ENCODE data around the gene RPS6KL1. TPM values are rescaled to one million over a fixed set of nuclear protein-coding genes. Genes with fewer than 3 reads are reported as not detected.

RPS6KL1 gene
- total RNA-seq, 1 experiment from 2014 or later = 33.7 TPM

DNA sequence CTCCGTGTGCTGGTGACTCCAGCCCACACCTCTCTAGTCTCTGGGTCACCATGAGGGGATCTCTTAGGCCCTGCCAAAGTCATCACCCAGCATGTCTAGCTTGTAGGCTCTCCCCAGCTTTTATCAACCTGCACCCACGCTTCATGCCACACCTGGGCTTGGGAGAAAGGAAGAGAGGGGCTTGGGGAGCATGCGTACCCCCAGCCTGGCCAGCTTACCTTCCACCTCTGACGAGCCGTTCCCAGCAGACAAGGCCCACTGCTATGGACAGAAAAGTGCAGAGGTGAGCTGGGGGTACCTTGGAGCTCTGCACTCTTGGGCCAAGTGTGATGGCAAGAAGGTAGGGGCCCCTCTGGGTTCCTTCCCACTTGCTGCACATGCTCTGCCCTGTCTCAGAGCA lies 30.6 kb upstream of the RPS6KL1 start:
- in situ Hi-C loops (cut with HindIII; ENCODE audit: low sequenced_read_pairs) = no loop called here
- DNase-seq (ENCODE audit: low spot score) = no peak

DNA sequence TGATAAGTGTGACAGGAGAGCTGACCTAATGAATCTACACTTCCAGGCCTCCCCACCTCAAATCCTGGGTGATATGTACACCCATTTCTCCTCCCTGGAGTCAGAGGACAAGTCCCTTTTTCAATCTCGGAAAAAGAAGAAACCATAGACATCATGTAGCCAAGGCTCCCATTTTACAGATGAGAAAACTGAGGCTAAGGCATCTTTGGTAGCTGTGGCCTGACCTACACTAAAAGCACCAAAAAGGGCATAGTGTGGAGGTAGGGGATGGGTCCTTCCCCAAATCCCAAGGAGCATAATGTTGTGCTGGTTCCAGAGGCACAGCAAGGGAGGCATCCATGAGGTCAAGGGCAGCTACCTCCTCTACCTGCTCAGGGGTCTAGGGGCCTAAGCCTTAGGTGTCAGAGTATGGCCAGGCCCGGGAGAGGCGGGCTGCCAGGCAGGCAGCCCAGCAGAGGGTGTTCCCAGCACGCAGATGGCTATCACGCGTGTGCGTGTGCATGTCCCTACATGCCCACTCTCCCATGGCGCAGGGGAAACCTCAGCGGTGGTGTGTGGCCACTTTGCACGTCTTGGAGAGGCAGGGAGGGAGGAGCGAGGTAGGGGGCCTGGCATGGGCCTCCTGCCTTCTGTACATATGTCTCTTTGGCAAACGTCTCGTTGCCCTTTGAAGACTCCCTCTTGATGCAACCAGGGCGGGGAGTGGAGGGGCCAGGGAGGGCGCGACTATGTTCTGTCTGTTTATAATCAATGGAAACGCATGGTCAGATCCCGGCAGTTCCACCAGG lies 29.8 kb upstream of the RPS6KL1 start:
- in situ Hi-C loops (cut with HindIII; ENCODE audit: low sequenced_read_pairs) = no loop called here
- no peak for DNase-seq (ENCODE audit: low spot score)

DNA sequence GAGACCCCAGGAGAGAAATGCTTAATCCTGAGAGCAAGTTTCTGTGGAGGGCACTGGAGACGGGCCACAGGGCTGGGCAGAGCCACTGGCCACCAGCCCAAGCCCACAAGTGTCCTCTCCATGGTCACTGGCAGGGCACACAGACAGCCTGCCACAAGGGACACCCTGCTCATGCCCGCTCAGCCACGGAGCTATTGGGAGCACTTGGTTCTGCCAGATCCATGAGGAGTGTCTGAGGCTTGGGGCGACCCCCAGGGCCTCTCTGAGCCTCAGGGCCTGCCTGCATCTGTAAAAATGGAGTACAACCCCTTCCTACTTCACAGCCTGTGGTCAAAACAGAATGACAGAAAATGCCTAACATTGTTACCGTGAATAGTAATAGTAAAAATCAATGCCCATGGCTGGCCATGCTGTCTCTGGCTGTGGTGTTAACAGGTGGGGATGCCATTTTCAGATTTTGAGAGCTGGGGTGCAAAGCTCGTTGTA lies 29.2 kb upstream of the RPS6KL1 start:
- in situ Hi-C loops (cut with HindIII; ENCODE audit: low sequenced_read_pairs) = no loop called here
- no peak for DNase-seq (ENCODE audit: low spot score)

DNA sequence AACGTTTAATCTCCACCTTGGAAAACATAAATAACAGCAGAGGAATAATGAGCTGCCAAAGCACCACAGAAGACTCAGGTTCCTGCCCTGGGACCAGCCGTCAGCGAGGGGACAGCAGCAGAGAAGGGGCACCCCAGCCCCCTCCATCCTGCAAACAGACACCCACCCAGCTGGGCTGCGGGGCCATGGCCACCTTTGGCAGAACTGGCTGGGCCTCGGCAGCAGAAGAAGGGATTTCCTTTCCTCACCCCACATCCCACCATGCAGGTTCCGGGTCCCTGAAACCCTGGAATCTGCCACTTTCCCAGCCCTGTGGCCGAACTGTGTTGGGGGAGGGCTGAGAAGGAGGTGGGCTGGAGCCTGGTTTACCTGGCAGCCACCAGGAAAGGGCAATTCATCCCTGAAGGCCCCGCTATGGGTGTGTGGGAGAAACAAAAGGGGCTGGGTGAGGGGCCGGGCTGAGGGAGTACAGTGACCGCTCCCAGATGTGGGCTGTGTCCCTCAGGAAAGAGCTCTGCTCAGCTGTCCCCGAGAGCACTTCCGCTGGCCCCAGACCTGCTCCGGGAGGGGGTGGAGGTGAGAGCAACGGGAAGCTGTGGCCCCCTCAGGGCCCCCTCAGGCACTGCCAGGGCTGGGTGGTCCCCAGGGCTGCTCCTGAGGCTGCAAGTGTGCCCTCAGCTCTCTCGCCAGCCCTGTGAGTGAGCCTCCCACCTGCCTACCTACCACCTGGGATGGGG lies 28.6 kb upstream of the RPS6KL1 start:
- no peak for DNase-seq (ENCODE audit: low spot score)
- in situ Hi-C loops (cut with HindIII; ENCODE audit: low sequenced_read_pairs) = no loop called here

DNA sequence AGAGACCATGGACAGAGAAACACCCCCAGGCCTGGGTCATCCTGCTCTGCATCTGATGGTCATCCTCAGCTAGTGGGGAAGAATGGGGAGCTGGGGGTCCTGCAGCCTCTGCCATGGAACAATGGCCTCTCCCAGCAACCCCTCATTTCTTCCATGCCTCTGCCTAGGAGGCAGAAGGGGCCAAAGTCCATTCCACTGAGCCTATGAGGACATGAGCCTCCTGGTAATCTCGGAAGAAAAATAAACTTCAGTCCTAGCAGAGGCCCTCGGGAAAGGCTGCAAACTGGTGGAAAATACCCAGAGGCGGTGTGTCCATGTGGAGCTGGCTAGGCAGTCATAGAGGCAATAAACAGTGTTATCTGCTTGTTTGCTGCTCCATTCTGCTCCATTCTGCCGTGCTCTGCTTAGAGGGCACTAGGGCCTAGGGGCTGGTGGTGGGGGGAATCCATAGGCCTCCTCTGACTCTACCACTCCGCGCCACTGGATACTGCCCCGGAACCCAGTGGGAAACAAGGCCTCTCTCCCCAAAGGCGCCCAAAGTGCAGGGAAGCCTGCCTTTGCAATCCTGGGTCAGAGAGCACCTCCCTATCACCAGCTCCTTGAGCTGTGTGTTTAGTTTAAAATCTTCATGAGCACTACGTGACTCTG lies 27.9 kb upstream of the RPS6KL1 start:
- in situ Hi-C loops (cut with HindIII; ENCODE audit: low sequenced_read_pairs) = no loop called here
- no peak for DNase-seq (ENCODE audit: low spot score)

DNA sequence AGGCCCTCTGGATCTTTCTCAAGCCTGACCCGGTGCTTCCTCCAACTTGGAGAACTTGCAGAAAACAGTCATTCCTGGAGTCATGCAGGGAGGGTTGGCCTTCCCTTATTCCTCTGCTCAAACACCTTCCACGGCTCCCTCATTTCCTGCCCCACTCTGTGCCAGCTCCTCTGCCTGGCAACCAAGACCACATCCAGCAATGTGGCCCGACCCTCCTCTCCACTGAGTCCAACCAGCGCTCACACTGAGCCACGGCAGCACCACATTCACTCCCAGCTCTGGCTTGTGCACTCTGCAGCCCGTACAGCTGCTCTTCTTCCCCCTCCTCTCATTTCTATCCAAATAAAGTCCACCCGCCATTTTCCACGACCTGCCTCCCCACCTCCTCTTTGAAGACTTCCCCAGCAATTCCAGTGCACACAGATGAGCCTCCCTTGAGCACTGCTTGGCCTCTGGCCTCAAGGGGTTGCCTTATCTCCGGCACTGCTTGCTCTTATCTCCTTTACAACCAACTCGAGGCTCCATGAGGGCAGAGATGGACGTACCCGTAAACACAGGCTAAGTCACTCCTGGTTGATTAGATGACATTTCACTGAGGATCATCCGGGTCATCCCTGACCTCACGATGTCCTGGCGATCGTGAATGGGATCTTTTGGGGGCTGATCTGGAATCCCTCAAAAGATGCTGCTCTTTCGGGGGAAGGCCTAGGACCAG lies 27.0 kb upstream of the RPS6KL1 start:
- DNase-seq (ENCODE audit: low spot score) = no peak
- in situ Hi-C loops (cut with HindIII; ENCODE audit: low sequenced_read_pairs) = no loop called here

DNA sequence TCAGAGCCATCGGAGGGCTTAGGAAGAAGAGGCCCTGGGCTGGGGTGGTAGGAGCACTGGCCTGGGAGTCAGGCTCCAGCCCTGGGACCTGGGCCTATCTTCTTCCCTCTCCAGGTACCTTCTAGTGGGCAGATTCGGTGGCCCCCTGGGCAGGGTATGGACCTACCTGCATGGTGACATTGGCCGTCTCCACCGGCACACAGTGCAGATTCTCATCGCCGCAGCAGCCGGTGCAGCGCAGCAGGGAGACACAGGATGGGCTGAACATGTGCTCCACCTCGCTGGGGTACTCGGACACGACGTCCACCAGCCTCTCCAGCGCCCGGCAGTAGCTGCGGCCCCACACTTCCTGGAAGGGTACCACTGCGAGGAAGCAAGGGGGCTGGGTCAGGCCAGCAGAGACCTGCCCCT lies 26.1 kb upstream of the RPS6KL1 start:
- in situ Hi-C loops (cut with HindIII; ENCODE audit: low sequenced_read_pairs) = no loop called here
- no peak for DNase-seq (ENCODE audit: low spot score)

DNA sequence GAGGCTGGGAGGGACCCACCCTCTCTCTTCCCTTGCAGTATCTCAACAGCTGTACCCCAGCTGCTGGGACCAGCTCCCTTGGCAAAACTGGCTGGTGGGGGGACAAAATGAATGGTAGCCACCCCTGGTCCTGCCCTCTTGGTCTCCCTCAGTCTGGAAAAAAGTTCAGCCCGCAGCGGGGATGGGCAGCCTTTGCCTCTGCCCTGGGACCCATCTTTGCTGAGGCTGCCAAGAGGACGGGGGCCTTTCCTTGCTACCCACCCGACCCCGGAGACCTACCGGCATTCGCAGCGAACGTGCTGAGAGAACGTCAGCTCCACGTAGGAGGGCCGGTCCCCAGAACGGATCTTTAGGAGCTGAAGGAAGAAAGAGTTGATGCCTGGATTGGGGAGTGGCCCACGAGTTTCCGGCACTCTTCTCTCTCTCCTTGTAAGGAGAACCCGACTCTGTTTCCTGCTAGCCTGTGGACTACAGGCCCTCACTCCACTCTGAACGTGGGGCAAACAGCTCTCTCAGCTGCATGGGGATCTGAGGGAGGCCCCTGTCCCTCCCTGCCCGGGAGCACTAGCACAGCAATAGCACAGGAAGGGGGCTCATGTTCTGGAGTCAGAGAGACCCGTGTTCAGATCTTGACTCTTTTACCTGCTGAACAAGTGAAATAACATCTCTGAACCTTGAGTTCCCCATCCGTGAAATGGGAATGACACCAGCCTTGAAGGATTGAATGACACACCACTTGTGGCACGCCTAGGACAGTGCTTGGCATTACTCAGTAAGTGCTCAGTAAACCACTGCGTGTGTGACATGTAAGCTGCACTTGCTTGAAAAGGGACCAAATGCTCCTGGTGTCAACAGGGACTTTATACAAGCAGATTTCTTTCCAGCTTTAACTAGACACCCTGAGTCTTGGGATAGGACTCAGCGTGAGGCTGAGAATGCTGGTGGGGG lies 25.4 kb upstream of the RPS6KL1 start:
- no peak for DNase-seq (ENCODE audit: low spot score)
- in situ Hi-C loops (cut with HindIII; ENCODE audit: low sequenced_read_pairs) = no loop called here

DNA sequence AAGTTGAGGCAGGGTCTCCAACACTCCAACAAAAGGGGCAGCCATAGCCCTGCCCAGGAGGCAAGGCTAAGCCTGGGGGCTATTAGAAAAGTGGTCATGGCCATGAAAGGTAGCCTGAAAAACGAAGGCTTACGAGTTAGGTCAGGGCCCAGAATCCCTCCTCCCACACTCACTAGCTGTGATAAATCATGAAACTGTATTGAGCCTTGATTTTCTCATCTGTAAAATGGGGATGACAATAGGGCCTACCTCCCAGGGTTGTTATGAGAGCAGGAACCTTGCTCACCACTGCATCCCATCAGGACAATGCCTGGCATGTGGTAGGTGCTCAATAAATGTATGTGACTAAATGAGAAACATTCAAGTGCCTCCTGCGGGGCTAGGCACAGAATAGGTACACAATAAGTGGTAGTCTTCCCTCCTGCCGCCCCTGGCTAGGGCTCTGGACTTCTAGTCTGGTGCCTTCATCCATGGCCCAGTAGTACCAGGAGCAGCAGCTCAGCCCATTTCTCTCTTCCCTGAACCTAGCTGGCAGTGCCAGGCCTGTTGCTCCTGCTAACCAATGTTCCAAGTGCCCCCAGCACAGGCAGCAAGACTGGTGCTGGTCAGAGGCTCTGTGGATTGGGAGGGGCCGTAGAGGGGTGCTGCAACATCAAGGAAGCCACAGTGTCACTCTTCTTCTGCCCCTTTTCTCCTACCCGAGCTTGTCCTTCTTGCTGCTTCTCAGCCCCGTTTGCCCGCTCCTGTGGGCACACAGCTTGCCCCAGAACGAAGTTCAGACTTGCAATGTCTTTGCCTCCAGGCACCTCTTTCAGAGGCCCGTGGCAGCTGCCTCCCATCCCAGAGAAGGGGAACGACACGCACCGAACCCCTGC lies 24.5 kb upstream of the RPS6KL1 start:
- in situ Hi-C loops (cut with HindIII; ENCODE audit: low sequenced_read_pairs) = no loop called here
- no peak for DNase-seq (ENCODE audit: low spot score)

DNA sequence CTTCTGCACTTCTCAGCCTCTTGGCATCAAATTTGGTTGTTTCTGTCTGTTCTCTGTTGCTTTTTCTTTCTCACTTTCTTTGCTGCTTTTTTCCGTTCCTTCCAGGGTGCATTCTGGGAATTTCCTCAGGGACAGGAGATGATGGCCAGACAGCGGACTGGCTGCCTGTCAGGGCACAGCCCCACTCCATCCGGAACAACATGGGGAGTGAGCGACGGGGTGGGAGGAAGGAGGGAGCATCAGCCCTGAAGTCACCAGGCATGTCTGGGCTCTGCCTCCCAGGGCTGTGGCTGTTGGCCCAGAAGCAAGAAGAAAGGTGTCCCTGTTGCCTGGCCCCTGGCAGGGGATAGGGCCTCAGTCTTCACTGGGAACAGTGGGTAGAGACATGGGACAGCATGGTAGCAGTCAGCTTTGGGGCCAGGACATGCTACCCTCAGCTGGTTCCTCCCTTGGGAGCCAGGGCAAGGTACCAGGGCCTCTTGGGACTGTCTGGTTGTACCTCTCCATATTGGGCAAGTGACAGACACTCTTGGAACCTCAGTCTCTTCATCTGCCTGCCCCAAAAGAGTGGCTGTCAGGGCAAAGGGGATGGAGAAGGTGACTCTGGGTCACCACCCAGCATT lies 23.7 kb upstream of the RPS6KL1 start:
- no peak for DNase-seq (ENCODE audit: low spot score)
- in situ Hi-C loops (cut with HindIII; ENCODE audit: low sequenced_read_pairs) = no loop called here

DNA sequence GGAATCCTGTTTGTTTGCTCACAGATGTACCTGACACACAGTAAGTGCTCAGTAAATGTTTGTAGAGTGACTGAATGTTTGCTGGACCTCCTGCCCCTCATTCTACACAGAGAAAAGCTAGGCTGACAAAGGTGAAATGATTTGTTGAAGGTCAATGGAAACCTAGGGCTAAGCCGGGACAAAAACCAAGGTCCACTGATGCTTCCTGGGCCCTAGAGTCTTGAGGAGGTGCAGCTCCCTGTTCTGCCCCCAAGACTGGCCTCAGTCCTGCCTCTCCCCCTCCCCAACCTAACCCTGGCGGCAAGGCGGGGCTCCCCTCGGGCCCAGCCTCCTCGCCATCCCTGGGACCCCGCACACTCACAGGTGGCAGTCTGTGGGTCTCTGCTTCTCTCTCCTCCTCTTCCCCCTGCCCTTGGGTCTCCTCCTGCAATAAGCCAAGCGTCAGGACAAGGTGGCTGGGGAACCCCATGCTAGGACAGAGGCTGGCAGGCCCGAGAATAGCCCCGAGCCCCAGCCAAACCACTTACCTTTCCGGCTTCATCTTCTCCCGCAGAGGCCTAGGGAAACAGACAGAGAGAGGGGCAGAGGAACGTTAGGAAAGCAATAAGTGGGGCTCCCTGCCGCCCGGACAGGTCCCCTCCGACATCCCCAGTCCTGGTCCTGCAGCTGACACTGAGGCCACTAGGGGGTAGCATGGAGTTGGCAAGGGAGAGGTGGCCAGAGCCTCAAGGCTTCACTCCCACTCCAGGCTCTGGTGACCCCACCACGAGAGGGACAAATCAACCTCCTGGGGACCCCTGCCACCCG lies 23.0 kb upstream of the RPS6KL1 start:
- peak; percentile 78 for DNase-seq (ENCODE audit: low spot score)

DNA sequence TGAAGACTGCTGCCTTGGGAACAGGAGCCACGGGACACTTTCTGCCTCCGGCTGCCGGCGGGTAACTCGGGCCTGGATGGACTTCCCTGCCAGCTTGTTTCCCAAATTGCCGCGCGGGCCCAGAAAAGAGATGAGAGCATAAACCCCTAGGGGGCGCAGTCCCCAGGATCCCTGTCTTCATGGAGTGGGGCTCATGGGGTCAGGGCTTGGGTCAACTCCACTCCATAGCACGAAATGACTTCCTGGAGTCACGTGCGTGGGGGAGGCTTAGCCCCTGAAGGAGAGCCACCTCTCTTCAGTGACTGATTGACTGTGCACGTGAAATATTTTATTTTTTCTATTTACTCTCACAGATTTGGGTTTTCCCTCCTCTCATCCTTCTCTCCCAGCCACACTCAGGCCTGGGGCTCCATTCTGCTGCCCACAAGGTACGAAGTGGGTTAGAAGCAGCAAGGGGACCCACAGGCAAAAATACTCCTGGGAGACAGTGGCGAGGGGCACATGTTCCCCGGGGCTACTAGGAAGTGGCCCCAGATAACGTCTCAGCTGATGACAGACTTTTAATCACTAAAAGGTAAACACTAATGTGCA lies 22.3 kb upstream of the RPS6KL1 start:
- DNase-seq (ENCODE audit: low spot score) = no peak
- in situ Hi-C loops (cut with HindIII; ENCODE audit: low sequenced_read_pairs) = no loop called here

More for the DNA sequence above, 23.0 kb upstream of the RPS6KL1 start:
- in situ Hi-C loops (cut with HindIII; ENCODE audit: low sequenced_read_pairs) = no loop called here

DNA sequence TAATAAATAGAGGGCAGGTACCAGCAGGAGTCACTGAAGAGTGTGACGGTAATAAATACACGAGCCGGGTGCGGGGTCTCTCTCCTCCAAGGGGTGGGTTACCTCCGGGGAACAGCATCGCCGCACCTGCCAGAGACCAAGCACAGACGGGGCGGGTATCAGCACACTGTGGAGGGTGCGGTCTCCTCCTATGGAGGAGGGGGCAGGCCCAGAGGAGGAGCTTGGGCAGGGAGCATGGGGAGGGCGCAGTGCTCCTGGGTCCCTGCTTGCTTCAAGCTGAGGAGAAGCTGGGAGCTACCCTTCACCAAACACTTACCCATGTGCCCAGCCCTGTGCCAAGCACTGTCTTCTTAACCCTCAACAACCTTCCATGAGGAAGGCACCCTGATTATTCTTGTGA lies 19.5 kb upstream of the RPS6KL1 start:
- DNase-seq (ENCODE audit: low spot score) = no peak
- in situ Hi-C loops (cut with HindIII; ENCODE audit: low sequenced_read_pairs) = no loop called here

DNA sequence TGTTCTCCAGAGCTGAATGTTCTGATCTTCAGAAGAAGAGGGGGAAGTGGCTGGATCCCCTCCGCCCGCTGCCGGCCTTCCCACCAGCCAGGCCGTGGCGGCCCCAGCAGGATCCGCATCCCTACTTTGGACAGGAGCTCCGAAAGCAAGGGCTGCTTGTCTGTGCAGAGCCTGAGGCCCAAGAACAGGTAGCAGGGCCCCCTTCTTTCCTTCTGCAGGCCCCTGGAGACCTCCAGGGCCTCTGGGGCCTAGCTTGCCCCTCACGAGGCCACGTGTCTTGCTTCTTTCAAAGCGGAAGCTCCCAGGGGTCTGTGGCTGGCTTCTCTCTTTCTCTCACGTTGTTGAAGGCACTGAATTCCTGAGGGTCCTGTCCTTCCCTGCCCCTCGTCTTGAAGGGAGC lies 19.1 kb upstream of the RPS6KL1 start:
- in situ Hi-C loops (cut with HindIII; ENCODE audit: low sequenced_read_pairs) = no loop called here
- no peak for DNase-seq (ENCODE audit: low spot score)

DNA sequence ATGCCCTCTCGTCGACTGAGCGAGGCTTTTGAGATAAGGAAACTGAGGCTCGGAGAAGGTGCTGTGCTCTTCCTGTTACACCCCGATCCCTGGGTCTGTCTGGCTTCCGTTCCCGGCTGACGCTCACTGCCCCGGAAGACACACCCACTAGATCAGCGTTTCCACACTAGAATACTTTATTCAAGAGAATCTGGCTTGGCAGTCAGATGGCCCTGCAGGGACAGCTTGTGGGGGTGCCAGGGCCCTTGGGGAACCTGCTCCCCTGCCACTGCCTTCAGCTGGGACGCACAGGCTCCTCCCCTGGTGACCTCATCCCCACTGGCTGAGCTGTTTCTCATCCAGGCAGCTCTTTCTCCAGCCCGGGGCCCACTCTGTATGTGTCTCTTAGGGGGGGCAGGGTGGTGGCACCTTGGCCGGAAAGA lies 18.6 kb upstream of the RPS6KL1 start:
- in situ Hi-C loops (cut with HindIII; ENCODE audit: low sequenced_read_pairs) = no loop called here
- no peak for DNase-seq (ENCODE audit: low spot score)

DNA sequence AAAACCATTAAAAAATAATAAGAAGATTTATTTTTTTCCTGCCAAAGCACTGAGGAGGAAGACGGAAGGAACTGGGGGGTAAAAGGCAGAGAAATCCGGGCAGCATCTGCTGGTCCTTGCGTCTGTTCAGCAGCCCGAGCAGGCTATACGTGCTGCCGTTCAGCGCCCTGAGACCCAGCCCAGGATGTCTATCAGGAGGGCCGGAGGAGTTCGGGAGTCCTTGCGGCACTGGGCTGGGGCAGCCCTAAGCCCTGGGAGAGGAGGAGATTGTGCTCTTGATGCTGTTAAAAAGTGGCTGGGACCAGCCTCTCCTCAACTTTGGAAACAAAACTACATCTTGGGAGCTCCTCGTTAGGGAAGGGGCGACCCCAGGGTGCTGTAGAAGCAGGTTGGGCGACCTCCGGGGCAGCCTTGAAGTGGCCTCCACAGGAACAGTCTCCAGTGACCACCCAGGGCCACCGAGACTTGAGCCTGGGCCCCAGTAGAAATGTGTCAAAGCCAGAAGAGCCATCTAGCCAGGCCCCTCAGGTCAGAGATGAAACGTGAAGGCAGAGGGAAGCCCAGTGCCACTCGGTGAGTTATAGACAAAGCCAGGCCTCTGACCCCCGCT lies 18.0 kb upstream of the RPS6KL1 start:
- in situ Hi-C loops (cut with HindIII; ENCODE audit: low sequenced_read_pairs) = no loop called here
- DNase-seq (ENCODE audit: low spot score) = no peak

All from G401 (cell line).